NCI-H146 (cell line): ENCODE data around the gene MYH10.
"Not testable (repeated sequence)": the region's sequence is repeated elsewhere in the genome, so short reads cannot be mapped to it uniquely, and the experiment has no call there.

Experiments
- DNase-seq: peaks from one replicate; lab custom pipeline; 2025; lab: John Stamatoyannopoulos, UW

MYH10 gene

DNA sequence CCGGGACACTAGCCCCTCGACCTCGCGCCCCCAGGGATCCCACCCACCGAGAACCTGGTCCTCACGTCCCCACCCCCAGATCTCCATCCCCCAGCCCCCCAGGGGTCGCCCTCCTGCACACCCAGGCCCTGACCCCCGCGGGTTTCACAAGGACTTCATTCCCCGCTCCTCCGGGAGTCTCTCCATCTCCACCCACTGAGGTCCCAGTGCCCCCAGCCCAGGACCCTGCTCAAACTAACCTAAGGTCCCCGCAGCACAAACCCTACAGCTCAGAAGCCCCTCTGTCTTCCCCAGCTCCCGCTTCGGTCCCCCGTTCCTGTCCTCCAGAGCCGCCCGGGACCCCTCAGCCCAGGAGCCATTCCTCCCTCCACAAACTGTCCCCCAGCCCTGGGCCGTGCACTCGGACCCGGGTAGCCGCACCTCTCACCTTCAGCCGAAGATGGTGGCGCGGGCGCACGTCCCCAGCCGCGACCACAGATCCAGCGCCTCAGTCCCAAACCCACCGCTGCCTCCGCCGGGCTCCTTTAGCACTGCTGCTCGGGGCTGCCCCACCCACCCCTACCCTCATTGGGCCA lies at the start of gene MYH10:
Gene MYH10, minus strand, starts transcription at position 499 of the 575 bp plus-strand sequence. CDS start 7,479 bp downstream, outside the sequence.
- peak; percentile 20 for DNase-seq

DNA sequence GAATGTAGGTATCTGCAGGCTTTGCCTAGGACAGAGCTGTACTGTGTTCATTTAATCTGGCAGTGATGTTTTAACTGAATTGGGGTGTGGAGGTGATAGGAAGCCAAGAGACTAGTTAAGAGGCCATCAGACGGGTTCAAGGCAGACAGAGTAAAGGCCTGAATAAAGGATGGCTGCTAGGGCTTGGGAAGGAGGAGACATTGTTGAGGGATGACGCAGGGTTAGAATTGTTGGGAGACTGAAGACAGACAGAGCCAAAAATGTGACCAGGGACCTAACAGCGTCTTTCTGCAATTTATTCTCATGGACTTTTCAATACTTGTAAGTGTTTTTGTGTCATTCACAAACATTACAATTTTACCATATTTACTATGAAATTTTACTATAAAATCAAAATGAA lies 48.6 kb upstream of the MYH10 start:
- DNase-seq, result no peak

DNA sequence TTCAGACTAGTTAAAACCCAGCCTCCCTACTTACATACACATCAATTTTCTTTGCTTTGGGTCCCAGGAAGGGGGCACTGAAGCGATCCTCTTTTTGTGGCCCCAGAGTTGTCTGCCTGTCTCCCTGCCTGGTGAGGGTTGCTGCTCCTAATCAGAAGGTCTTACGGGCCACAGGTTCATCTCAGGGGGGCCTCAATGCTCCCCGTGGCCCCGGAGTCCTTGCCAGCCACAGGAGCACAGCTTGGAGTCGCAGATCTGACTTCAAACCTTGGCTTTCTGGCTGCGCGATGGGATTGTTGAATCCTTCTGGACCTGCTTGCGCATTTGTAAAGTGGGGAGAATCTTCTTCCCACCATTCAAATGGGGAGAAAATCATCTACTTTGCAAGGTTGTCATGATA lies 44.8 kb upstream of the MYH10 start:
- DNase-seq, result no peak

DNA sequence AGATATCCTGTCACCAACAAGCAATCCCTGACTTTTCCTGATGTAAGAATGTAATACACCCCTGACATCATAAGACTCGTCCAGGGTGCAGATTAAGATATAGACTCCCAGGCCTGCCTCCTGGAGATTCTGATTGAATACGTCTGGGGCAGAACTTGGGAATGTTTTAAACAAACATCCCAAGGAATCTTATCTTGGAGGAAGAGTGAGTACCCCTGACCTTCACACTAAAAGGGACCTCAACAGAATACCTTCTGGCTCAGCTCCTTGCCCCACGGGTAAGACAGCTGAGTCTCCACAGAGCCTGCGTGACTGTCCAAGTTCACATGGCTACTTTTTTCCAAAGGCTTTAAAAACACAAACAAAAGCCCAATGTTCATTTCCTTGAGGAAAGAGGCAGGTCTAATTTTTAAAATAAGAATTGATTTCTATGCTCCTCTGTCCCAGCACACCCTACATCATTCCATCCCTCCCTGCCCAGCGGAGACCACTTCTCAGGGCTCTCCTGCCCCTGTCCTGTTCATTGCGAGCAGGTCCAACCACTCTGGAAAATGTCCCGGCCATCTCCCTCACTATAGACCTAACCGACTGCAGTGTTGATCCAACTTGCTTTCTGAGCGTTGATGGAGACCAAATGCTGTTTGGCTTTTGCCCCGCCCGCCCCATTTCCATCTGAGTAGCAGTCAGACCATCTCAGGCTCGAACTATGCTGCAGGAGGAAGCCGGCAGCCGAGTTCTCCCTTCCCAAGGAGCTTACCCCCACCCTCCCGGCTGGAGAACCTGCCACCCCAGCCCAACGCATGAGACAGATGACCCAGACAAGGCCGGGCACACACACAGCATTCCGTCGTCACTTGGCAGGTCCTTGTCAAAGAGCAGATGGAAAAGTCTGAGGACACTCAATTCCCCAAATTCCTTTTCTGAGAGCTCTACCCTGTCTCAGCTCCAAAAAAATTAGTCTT lies 44.1 kb upstream of the MYH10 start:
- no peak for DNase-seq

DNA sequence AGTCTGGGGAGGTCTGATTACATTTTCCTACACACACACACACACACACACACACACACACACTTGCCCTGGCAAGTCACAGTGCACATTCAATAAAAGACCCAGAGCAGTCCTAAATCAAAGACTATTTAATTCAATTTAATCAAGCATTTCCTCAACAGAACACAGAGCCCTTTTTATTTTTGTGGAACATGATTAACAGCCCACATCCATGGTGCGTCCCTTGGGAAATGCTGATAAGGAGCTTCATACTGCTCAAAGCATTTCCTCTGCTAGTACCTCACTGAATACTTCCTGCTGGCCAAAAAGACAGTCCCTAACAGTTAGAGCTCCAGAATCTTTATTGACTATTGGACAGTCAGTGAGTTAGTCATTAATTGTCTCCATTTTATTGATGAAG lies 43.1 kb upstream of the MYH10 start:
- no peak for DNase-seq

DNA sequence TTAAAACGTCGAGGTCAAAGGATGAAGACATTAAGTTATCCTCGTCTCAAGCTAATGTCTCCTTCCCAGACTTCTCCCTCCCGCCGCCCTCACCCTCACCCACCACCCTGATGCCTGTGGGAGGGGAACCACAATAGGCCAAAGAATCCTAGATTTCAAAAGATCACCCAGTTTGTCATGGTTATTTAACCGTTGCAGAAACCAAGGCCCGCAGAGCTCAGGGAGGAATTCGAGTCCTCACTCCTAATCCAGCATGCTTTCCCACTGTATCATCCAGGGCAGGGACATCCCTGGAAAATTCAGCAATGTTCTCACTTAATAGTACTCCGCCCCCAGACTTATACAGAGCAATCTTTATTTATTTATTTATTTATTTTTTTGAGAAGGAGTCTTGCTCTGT lies 41.8 kb upstream of the MYH10 start:
- DNase-seq, result no peak

DNA sequence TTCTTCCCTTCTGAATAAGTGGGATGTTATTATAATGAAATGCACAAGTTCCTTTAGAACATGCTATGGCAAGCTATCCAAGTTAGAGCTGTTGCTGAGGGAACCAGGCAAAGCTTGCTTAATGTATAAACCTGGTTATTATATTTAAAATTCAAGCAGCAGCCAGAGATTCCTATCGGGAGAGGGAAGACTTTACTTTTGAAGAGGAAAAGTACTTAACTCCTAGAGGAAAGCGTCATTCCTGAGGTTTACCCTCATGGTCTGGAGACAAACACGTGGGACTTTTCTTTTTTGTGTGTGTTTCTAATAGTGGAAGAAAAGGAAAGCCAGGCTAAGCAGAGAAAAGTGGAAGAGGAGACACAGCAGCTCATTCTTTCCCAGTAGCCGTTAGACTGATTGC lies 39.9 kb upstream of the MYH10 start:
- DNase-seq, result no peak

DNA sequence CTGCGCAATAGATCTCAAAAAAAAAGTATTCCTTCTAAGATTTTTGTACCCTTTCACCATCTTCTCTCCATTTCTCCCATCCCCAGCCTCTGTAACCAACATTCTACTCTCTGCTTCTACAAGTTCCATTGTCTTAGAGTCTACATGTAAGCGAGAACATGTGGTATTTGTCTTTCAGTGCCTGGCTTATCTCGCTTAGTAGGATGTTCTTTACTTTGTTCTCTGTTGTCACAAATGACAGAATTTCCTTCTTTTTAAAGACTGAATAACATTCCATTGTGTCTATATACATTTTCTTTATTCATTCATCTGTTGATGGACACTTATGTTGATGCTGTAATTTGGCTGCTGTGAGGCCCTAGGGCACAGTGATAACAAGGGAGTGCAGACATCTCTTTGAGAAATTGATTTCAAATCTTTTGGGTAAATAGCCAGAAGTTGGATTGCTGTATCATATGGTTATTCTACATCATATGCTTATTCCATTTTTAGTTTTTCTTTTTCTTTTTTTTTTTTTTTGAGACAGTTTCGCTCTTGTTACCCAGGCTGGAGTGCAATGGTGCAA lies 37.7 kb upstream of the MYH10 start:
- DNase-seq, result no peak

DNA sequence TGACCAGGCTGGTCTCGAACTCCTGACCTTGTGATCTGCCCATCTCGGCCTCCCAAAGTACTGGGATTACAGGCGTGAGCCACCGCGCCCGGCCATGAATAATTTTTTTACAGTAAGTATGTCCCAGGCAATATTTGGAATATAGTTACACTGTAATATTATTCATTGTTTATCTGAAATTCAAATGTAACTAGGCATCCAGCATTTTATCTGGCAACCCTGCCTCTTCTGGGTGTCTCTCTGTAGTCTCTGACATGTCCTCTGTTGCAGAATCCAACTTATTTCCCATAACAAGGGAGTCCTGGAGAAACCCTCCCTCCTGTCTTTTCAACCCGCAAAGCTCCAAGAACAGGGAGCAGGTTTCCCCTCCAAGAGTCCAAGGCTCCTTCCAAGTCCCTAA lies 36.9 kb upstream of the MYH10 start:
- DNase-seq, result no peak

DNA sequence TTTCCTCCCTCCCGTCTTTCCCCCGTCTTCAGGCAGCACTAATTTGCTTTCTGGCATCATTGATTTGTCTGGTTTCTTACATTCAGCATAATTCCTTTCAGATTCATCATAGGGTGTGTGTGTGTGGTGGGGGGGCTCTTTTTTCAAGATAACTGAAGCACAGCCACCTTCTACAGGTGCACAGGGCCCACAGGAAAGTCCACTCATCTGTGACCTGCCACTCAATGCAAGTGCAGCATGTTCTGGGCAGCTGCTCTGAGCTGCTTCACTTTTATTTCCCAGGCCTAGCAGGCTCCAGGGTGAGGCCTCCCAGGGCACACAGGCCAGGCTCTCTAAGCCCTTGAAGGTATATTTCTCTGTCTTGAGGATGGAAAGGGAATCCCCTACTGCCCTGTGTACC lies 35.2 kb upstream of the MYH10 start:
- no peak for DNase-seq

DNA sequence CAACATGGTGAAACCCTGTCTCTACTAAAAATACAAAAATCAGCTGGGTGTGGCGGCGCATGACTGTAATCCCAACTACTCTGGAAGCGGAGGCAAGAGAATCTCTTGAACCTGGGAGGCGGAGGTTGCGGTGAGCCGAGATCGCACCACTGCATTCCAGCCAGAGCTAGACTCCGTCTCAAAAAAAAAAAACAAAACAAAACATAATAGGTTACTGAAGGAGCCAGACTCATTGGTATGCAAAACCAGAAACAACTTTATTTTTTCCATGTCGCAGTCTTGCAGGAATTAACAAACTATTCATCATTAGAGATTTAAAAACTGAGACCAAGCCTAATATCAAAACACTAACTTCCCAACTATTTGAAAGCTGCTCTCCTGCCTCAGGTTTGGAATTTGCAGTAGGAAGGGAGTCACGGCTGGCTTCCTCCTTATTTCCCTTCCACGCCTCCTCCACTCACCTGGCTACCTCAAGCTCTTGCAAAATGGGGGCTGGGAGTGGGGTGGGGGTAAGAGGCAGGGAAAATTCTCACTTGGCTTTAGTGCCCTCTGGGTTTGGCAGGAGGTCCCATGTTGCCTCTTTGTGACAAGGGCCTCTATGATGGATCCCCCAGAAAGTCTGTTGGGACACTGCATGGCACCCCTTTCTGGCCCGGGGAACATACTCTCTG lies 34.1 kb upstream of the MYH10 start:
- no peak for DNase-seq

DNA sequence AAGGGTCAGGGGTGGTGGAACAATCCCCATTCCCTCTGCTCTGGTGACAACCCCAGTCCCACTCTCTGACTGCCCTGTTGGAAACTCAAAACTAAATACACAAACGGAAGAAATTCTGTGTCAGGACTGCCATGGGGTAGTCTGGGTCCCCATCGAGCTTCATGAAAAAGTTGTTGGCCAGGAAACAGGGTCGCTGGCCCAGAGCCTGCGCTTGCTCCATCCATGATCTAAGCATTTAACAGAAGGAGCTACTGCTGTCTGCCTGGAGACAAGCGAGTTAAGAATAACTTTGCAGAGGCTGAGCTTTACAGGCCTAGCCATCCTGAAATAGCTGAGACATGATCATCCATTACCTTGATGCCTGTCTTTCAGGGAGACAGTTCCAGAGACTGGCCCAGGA lies 32.4 kb upstream of the MYH10 start:
- DNase-seq, result no peak

DNA sequence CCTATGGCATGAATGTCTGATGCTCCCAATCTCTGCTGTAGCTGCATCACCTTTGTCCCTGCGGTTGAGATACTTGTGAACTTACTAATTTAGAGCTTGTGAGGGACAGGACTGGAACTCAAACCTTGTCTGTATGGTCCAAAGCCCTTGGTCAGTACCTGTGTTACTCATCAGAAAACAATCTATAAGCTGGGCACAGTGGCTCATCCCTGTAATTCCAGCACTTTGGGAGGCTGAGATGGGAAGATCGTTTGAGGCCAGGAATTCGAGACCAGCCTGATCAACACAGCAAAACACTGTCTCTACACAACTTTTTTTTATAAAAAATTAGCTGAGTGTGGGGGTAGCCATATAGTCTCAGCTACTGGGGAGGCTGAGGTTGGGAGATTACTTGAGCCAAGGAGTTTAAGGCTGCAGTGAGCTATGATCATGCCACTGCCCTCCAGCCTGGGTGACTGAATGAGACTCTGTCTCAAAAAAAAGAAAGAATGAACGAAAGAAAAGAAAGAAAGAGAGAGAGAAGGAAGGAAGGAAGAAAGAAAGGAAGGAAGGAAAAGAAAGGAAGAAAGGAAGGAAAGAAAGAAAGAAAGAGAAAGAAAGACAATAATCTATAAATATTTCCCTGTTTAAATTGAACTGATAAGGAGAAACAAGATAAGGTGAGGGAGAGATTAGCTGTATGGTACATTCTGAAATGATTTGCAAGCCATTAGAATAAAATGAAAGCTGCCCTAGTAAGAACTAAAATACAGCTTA lies 31.7 kb upstream of the MYH10 start:
- DNase-seq, result no peak

DNA sequence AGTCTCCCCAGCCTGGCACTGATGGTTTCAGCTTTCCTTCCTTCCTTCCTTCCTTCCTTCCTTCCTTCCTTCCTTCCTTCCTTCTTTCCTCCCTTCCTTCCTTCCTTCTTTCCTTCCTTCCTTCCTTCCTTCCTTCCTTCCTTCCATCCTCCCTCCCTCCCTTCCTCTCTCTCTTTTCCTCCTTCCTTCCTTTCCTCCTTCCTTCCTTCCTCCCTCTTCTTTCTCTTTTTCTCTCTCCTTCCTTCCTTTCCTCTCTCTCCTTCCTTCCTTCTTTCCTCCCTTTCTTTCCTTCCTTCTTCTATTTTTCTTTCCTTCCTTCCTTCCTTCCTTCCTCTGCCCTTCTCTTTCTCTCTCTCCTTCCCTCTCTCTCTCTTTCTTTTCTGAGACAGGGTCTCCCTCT lies 30.2 kb upstream of the MYH10 start:
- not testable (repeated sequence) for DNase-seq

DNA sequence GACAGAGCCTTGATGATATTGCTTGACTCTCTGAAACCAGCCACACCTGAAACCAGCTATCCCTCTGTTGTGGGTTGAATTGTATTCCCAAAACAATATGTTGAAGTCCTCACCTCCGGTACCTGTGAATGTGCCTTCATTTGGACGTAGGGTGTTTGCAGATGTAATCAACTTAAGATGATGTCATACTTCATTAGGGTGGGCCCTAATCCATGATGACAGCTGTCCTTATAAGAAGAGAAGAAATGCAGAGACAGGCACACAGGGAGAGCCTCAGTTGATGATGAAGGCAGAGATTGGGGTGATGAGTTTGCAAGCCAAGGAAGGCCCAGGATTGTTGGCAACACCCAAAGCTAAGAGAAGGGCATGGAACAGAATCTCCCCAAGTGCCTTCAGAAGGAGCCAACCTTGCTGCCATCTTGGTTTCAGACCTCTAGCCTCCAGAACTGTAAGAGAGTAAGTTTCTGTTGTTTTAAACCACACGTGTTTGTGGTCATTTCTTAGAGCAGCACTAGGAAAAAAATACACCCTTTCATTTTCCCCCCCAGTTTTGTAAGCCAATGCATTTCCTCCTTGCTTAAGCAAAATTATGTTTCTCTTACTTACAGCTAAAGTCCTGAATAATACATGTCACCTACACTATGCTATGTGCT lies 29.4 kb upstream of the MYH10 start:
- DNase-seq, result no peak

DNA sequence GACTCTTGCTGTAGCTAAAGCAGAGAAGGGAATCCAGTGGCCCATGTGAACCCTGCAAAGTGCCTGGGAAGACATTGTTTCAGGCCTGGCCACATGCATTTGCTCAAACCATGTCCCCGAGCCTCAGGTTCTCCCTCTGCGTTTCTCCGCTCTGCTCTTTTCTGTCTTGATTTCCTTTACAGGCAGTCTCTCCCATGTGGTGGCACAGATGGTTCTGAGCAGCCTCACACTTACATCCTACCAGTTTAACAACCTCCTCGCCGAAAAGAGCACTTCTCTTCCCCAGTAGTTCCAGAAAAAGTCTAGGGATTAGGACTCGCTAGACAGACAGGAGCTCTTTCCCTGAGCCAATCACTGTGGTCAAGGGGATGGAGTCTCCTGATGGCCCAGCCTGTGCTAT lies 28.3 kb upstream of the MYH10 start:
- no peak for DNase-seq

DNA sequence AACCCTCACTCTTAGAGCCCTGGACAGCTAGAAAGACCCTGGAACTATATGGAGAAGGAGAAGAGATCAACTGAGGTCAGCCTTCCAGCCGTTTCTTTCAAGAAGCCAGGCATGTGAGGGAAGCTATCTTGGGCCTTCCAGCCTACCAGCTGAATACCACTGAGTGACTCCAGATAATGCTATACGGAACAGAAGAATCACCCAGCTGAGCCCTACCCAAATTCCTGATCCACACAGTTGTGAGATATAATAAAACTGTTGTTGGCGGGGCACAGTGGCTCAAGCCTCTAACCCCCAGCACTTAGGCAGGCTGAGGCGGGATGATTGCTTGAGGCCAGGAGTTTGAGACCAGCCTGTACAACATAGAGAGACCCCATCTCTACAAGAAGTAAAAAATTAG lies 26.2 kb upstream of the MYH10 start:
- DNase-seq, result no peak

DNA sequence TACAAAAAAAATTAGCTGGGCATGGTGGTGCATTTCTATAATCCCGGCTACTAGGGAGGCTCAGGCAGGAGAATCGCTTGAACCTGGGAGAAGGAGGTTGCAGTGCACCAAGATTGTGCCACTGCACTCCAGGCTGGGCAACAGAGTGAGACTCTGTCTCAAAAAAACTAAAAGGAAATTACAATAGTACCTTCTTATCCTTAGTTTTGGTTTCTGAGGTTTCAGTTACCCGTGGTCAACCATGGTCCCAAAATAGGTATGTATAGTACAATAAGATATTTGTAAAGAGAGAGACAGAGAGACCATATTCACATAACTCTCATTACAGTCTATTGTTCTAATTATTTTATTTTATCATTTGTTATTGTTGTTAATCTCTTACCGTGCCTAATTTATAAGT lies 24.3 kb upstream of the MYH10 start:
- DNase-seq, result no peak

DNA sequence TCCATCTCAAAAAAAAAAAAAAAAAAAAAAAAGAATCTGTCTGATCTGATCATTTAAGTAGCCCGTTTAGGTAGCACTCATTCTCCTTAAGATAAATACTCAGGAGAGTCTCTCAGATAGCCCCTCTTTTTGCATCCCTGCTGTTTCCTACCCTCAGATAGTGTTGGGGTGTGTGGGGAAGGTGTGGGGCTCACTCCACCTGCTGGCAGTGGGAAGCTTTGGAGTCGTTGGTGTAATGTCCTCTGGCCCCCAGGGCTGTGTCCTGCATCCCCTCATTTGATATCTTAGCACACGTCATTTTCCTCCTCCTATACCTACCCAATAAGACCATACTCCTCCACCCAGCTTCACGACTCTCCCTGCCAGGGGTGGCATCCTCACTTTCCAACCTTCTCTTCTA lies 20.5 kb upstream of the MYH10 start:
- DNase-seq, result no peak

DNA sequence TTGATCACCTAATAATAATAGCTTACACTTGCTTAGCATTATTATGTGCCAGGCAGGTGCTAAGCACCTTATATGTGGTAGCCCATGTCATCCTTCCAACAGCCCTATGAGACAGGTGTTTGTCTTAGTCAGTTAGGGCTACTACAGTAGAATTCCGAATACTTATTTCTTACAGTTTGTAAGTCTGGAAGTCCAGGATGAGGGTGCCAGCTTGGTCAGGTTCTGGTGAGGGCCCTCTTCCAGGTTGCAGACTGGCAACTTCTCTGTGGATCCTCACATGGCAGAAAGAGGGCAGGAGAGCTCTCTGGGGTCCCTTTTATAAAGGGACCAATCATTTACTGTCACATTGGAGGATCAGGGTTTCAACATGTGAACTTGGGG lies 19.6 kb upstream of the MYH10 start:
- no peak for DNase-seq
